CD14-positive monocyte (primary cell): ENCODE data around the gene SLC9B1. TPM values are rescaled to one million over a fixed set of nuclear protein-coding genes. Genes with fewer than 3 reads are reported as not detected.
"Not testable (repeated sequence)": the region's sequence is repeated elsewhere in the genome, so short reads cannot be mapped to it uniquely, and the experiment has no call there.

Source experiments
- DNase-seq, 3 donors: peaks; one replicate each; pipeline ENCODE4 v3.0.0-alpha.2; 2011 to 2022
- H2AFZ ChIP-seq: 2 replicates; pipeline ENCODE4 v1.6.0; 2012; ENCODE audit warnings: mild to moderate bottlenecking, low read depth, low read length, inconsistent platforms; ENCODE audit not compliant: insufficient read depth, poor library complexity, severe bottlenecking
- H3K27ac ChIP-seq, 2 donors: 1 replicate in 1 of 2; 2 replicates in 1 of 2; pipeline ENCODE4 v1.5.1; 2012 to 2013; ENCODE audit warnings: low read length in 2 of 2, control low read depth in 1 of 2, inconsistent platforms in 1 of 2, low read depth in 1 of 2, mild to moderate bottlenecking in 1 of 2
- H3K27me3 ChIP-seq, 2 donors: one replicate each; pipeline versions ENCODE4 v1.6.0 to v1.6.1; 2011 to 2013; ENCODE audit warnings: low read length in 2 of 2; ENCODE audit not compliant: control insufficient read depth in 2 of 2, insufficient read depth in 2 of 2
- H3K36me3 ChIP-seq, 2 donors: replicated peaks in 1 of 2; 1 replicate in 1 of 2; 2 replicates in 1 of 2; pipeline versions ENCODE4 v1.5.1 to v1.6.1; 2012 to 2013; ENCODE audit warnings: low read length in 2 of 2, control low read depth in 1 of 2, inconsistent platforms in 1 of 2, mild to moderate bottlenecking in 1 of 2; ENCODE audit not compliant: insufficient read depth in 2 of 2, control insufficient read depth in 1 of 2
- H3K4me1 ChIP-seq, 2 donors: 1 replicate in 1 of 2; 2 replicates in 1 of 2; pipeline versions ENCODE4 v1.5.1 to v1.6.1; 2012 to 2013; ENCODE audit warnings: low read length in 2 of 2, control low read depth in 1 of 2, inconsistent platforms in 1 of 2, mild to moderate bottlenecking in 1 of 2, moderate library complexity in 1 of 2; ENCODE audit not compliant: insufficient read depth in 2 of 2, control insufficient read depth in 1 of 2
- H3K4me2 ChIP-seq: replicated peaks from 2 replicates; pipeline ENCODE3; 2012; ENCODE audit warnings: low read length, moderate library complexity, mild to moderate bottlenecking; ENCODE audit not compliant: poor library complexity, severe bottlenecking; ENCODE audit errors: extremely low read depth
- H3K4me3 ChIP-seq, 3 experiments: fragments of 200-600 bp in 1 of 3; sonication (generic) in 1 of 3; replicated peaks in 1 of 3; 1 replicate in 2 of 3; 2 replicates in 1 of 3; pipeline ENCODE4 v1.5.1; 2011 to 2013; ENCODE audit warnings: low read length in 3 of 3, mild to moderate bottlenecking in 3 of 3, control low read depth in 2 of 3, low read depth in 2 of 3, inconsistent platforms in 1 of 3, moderate library complexity in 1 of 3
- H3K79me2 ChIP-seq: 2 replicates; pipeline ENCODE4 v1.6.0; 2012; ENCODE audit warnings: mild to moderate bottlenecking, control low read depth, inconsistent platforms, low read length, moderate library complexity; ENCODE audit not compliant: insufficient read depth
- H3K9ac ChIP-seq: 2 replicates; pipeline ENCODE4 v1.6.0; 2017; ENCODE audit warnings: low read length, mild to moderate bottlenecking; ENCODE audit not compliant: insufficient read depth, poor library complexity, severe bottlenecking
- H3K9me3 ChIP-seq, 2 donors: replicated peaks in 1 of 2; 1 replicate in 1 of 2; 2 replicates in 1 of 2; pipeline versions ENCODE4 v1.5.1 to v1.6.1; 2012 to 2013; ENCODE audit warnings: low read length in 2 of 2, control low read depth in 1 of 2; ENCODE audit not compliant: control insufficient read depth in 1 of 2, insufficient read depth in 1 of 2
- H4K20me1 ChIP-seq: 2 replicates; pipeline ENCODE4 v1.6.0; 2012; ENCODE audit warnings: mild to moderate bottlenecking, low read length, control low read depth, moderate library complexity; ENCODE audit not compliant: insufficient read depth
- H3K27ac Mint-ChIP-seq, 7 donors: one replicate each; pipeline ENCODE4 v1.8.0; 2020; ENCODE audit warnings: mild to moderate bottlenecking in 7 of 7, mixed read lengths in 7 of 7, moderate library complexity in 6 of 7, inconsistent platforms in 2 of 7
- H3K27me3 Mint-ChIP-seq, 3 donors: one replicate each; pipeline ENCODE4 v1.8.0; 2021 to 2022; ENCODE audit warnings: low read depth in 3 of 3, mild to moderate bottlenecking in 3 of 3, mixed read lengths in 3 of 3, moderate library complexity in 3 of 3, inconsistent platforms in 1 of 3
- H3K36me3 Mint-ChIP-seq, 2 donors: one replicate each; pipeline ENCODE4 v1.8.0; 2020; ENCODE audit warnings: mixed read lengths in 2 of 2, inconsistent platforms in 1 of 2, mild to moderate bottlenecking in 1 of 2
- H3K4me1 Mint-ChIP-seq: one replicate; pipeline ENCODE4 v1.8.0; 2020; ENCODE audit warnings: mild to moderate bottlenecking, mixed read lengths
- H3K4me3 Mint-ChIP-seq, 2 donors: one replicate each; pipeline ENCODE4 v1.8.0; 2020; ENCODE audit warnings: mild to moderate bottlenecking in 2 of 2, mixed read lengths in 2 of 2, moderate library complexity in 1 of 2
- H3K9me3 Mint-ChIP-seq, 7 donors: one replicate each; pipeline ENCODE4 v1.8.0; 2020 to 2022; ENCODE audit warnings: mixed read lengths in 7 of 7, mild to moderate bottlenecking in 6 of 7, moderate library complexity in 6 of 7, inconsistent platforms in 2 of 7
- WGBS: methylation state at CpG from one replicate; pipeline ENCODE4 v1.1.5; 2013; ENCODE audit warnings: missing lambda C conversion rate; ENCODE audit not compliant: insufficient coverage; 5-methylcytosine and 5-hydroxymethylcytosine counted together
- intact Hi-C, 2 donors: fragments of 100-400 bp; cut with micrococcal nuclease; formaldehyde crosslinking; loops; one replicate each; pipeline versions ENCODE4 v1.15.0 to v1.15.1; 2023
- polyA plus RNA-seq, 3 donors: library from polyadenylated mRNA; depleted of rRNA in 1 of 3; unstranded in 2 of 3; stranded (reverse) in 1 of 3; fragments of 300-500 nt in 2 of 3; fragments of >200 nt in 1 of 3; fragmentation: Illumina TruSeq in 2 of 3; gene quantifications; 1 replicate in 2 of 3; 2 replicates in 1 of 3; pipeline ENCODE4 v1.2.3, GENCODE V29; 2012 to 2021
- TF ChIP-seq, protein P1 (sequence below): fragments of 200-600 bp; IDR thresholded peaks from one replicate; pipeline ENCODE4 v1.8.0; 2022; ENCODE audit warnings: antibody characterized with exemption, mild to moderate bottlenecking

SLC9B1 gene
- polyA plus RNA-seq, 3 donors = 0.13 to 1.5 (median 0.47) TPM

DNA sequence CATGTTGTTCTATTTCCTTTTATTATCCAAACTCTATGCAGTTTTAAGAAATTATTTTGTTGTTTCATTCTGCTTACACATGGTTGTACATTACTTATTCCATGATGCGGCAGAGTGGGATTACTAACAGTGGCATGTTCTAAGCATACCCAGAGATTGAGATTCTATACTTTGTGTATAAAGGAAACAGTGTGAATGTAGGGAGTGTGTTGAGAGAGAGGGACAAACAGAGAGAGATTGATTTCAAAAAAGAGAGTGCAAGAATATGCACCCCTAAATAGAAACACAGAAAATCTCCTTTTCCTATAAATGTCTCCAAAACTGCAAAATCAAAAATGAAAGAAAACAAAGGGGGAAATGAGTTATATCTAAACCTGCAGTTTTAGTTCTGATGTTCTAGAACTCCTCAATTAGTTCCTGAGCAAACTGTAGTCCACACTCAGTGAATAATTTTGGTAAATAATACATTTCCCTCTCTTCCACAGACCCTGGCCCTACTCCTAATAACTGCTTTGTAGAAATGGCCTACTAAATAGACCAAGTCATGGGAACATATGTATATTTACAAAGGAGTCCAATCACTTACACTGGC, 31.0 kb downstream of the SLC9B1 start:
- no peak overlapping the region for H3K4me3 ChIP-seq
- Mint-ChIP-seq H3K36me3 (no peaks in the 10 kb centered on the region), H3K27me3 (no peaks in the 10 kb centered on the region), H3K4me1 (no peaks in the 10 kb centered on the region), H3K27ac (no peak overlapping the region), H3K9me3 (peaks cover 4 to 10% (median 6%) of the 10 kb centered on the region in 7 donors), H3K4me3 (no peak overlapping the region)
- H3K9me3 ChIP-seq = peaks cover 7 to 8% of the 10 kb centered on the region in 2 donors
- DNase-seq = no peak
- H3K9ac ChIP-seq = no peak overlapping the region
- no CpG with 5 or more reads among the region's 1 CpG for WGBS
- H3K79me2 ChIP-seq = no peaks in the 10 kb centered on the region
- TF ChIP-seq, protein P1, sequence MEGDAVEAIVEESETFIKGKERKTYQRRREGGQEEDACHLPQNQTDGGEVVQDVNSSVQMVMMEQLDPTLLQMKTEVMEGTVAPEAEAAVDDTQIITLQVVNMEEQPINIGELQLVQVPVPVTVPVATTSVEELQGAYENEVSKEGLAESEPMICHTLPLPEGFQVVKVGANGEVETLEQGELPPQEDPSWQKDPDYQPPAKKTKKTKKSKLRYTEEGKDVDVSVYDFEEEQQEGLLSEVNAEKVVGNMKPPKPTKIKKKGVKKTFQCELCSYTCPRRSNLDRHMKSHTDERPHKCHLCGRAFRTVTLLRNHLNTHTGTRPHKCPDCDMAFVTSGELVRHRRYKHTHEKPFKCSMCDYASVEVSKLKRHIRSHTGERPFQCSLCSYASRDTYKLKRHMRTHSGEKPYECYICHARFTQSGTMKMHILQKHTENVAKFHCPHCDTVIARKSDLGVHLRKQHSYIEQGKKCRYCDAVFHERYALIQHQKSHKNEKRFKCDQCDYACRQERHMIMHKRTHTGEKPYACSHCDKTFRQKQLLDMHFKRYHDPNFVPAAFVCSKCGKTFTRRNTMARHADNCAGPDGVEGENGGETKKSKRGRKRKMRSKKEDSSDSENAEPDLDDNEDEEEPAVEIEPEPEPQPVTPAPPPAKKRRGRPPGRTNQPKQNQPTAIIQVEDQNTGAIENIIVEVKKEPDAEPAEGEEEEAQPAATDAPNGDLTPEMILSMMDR = no peak
- H3K36me3 ChIP-seq = no peaks in the 10 kb centered on the region
- no peak overlapping the region for H3K4me2 ChIP-seq
- no peak overlapping the region for H3K27ac ChIP-seq
- no peaks in the 10 kb centered on the region for H4K20me1 ChIP-seq
- H3K27me3 ChIP-seq = no peaks in the 10 kb centered on the region
- H2AFZ ChIP-seq = no peak overlapping the region
- H3K4me1 ChIP-seq = no peaks in the 10 kb centered on the region
- intact Hi-C loops = no loop called here

DNA sequence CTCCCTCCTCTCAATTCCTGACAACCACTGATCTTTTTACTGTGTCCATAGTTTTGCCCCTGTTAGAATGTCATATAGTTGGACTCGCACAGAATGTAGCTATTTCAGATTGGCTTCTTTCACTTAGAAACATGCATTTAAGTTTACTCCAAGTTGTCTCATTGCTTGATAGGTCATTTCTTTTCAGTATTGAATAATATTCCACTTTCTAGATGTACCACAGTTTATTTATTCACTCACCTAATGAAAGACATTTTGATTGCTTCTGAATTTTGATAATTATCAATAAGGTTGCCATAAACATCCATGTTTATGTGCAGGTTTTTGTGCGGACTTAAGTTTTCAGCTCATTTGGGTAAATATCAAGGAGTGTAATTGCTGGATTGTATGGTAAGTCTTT, 38.5 kb downstream of the SLC9B1 start:
- Histone ChIP-seq H3K4me1 (no peaks in the 10 kb centered on the region), H3K79me2 (no peaks in the 10 kb centered on the region), H3K36me3 (no peaks in the 10 kb centered on the region), H4K20me1 (no peaks in the 10 kb centered on the region), H3K27me3 (no peaks in the 10 kb centered on the region), H3K9me3 (no peaks in the 10 kb centered on the region), H3K4me2 (no peak overlapping the region), H2AFZ (no peak overlapping the region), H3K27ac (no peak overlapping the region), H3K9ac (no peak overlapping the region), H3K4me3 (no peak overlapping the region)
- H3K9me3 Mint-ChIP-seq = peaks cover 0 to 9% (median 2%) of the 10 kb centered on the region in 7 donors
- peaks cover 0 to 2% (median 1%) of the 10 kb centered on the region in 3 donors for H3K27me3 Mint-ChIP-seq
- no peak for DNase-seq
- TF ChIP-seq, protein P1 = no peak
- no peaks in the 10 kb centered on the region for H3K36me3 Mint-ChIP-seq
- no peak overlapping the region for H3K4me3 Mint-ChIP-seq
- intact Hi-C loops = no loop called here
- no CpG with 5 or more reads among the region's 2 CpGs for WGBS
- H3K27ac Mint-ChIP-seq = no peak overlapping the region
- H3K4me1 Mint-ChIP-seq = no peaks in the 10 kb centered on the region

DNA sequence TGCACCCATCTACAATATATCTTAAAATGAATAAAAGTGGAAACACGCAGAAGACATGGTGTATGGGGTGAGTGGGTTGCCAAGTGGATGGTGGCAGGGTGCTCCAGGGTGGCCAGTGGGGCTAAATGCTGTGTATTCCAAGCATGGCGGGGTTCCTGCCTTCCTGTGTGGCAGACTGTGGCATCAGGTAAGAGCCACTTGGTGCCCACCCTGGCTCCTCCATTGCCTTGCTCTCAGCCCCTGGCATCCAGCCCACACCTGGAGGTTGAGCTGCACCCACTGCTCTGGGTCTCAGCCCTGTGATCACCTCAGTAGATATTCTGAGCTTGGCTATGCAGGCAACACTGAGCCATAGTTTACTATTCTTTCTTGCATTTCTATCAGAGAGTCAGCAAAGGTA, 57.7 kb downstream of the SLC9B1 start:
- H3K4me3 ChIP-seq, H3K4me2 ChIP-seq, intact Hi-C loops, H3K27me3 Mint-ChIP-seq, H4K20me1 ChIP-seq, H3K79me2 ChIP-seq, H3K9me3 ChIP-seq, H3K4me1 Mint-ChIP-seq, H3K4me1 ChIP-seq, H3K27me3 ChIP-seq, H3K27ac Mint-ChIP-seq, H3K27ac ChIP-seq, DNase-seq, H3K9ac ChIP-seq, H3K36me3 Mint-ChIP-seq, H3K4me3 Mint-ChIP-seq, H3K36me3 ChIP-seq, H2AFZ ChIP-seq: not testable (repeated sequence)
- peaks cover 0 to 10% (median 3%) of the 10 kb centered on the region in 7 donors for H3K9me3 Mint-ChIP-seq
- WGBS = 89% methylated on average over 1 of the region's 2 CpGs
